Mesenchymal stem cell (in vitro differentiated cells and primary cell): ENCODE data around the gene TCF12.

ENCODE experiments used
- DNase-seq: peaks from one replicate; pipeline ENCODE4 v3.0.0-alpha.2; 2013
- H2AFZ ChIP-seq: one replicate; pipeline ENCODE4 v1.6.1; 2013; ENCODE audit warnings: low read depth, mild to moderate bottlenecking, control low read depth, inconsistent platforms, low read length, moderate library complexity
- H2AK5ac ChIP-seq: 2 replicates; pipeline ENCODE4 v1.6.1; 2013; ENCODE audit warnings: low read length, moderate library complexity, mild to moderate bottlenecking, inconsistent platforms; ENCODE audit not compliant: severe bottlenecking
- H2BK120ac ChIP-seq: one replicate; pipeline ENCODE4 v1.6.1; 2013; ENCODE audit warnings: low read depth, mild to moderate bottlenecking, inconsistent platforms, low read length, moderate library complexity
- H2BK12ac ChIP-seq, 2 experiments: one replicate each; pipeline ENCODE4 v1.6.1; 2013; ENCODE audit warnings: inconsistent platforms in 2 of 2, low read length in 2 of 2, mild to moderate bottlenecking in 2 of 2, moderate library complexity in 2 of 2, control low read depth in 1 of 2
- H2BK15ac ChIP-seq: one replicate; pipeline ENCODE4 v1.6.1; 2013; ENCODE audit warnings: mild to moderate bottlenecking, low read depth, inconsistent platforms; ENCODE audit not compliant: poor library complexity, severe bottlenecking
- H2BK5ac ChIP-seq: 2 replicates; pipeline ENCODE4 v1.6.1; 2013; ENCODE audit warnings: low read depth, mild to moderate bottlenecking, low read length, control low read depth, inconsistent platforms; ENCODE audit not compliant: poor library complexity, severe bottlenecking
- H3K14ac ChIP-seq, 2 experiments: one replicate each; pipeline ENCODE4 v1.6.1; 2013; ENCODE audit warnings: inconsistent platforms in 2 of 2, low read length in 2 of 2, control low read depth in 1 of 2, mild to moderate bottlenecking in 1 of 2, moderate library complexity in 1 of 2
- H3K18ac ChIP-seq, 2 experiments: one replicate each; pipeline ENCODE4 v1.6.1; 2013; ENCODE audit warnings: inconsistent platforms in 2 of 2, low read length in 2 of 2, control low read depth in 1 of 2, low read depth in 1 of 2, mild to moderate bottlenecking in 1 of 2
- H3K23ac ChIP-seq, 2 experiments: one replicate each; pipeline ENCODE4 v1.6.1; 2013; ENCODE audit warnings: inconsistent platforms in 2 of 2, low read length in 2 of 2, mild to moderate bottlenecking in 2 of 2, moderate library complexity in 2 of 2, control low read depth in 1 of 2
- H3K27ac ChIP-seq: 2 replicates; pipeline ENCODE4 v1.5.1; 2013; ENCODE audit warnings: mild to moderate bottlenecking, moderate library complexity, low read length, control low read depth, inconsistent platforms; ENCODE audit not compliant: poor library complexity, severe bottlenecking
- H3K27me3 ChIP-seq, 2 experiments: 2 replicates each; pipeline versions ENCODE4 v1.6.1 to v1.7.0; 2013; ENCODE audit warnings: low read length in 2 of 2, mild to moderate bottlenecking in 2 of 2, moderate library complexity in 2 of 2, control low read depth in 1 of 2, inconsistent platforms in 1 of 2; ENCODE audit not compliant: control insufficient read depth in 1 of 2, insufficient read depth in 1 of 2
- H3K36me3 ChIP-seq, 2 experiments: 2 replicates each; pipeline versions ENCODE4 v1.6.1 to v1.7.0; 2013; ENCODE audit warnings: low read length in 2 of 2, control low read depth in 1 of 2, inconsistent platforms in 1 of 2, low read depth in 1 of 2, mild to moderate bottlenecking in 1 of 2; ENCODE audit not compliant: insufficient read depth in 2 of 2, control insufficient read depth in 1 of 2
- H3K4ac ChIP-seq, 2 experiments: one replicate each; pipeline ENCODE4 v1.6.1; 2013; ENCODE audit warnings: inconsistent platforms in 2 of 2, low read length in 2 of 2, mild to moderate bottlenecking in 2 of 2, moderate library complexity in 2 of 2, control low read depth in 1 of 2, low read depth in 1 of 2
- H3K4me1 ChIP-seq: 2 replicates; pipeline ENCODE4 v1.6.1; 2013; ENCODE audit warnings: low read depth, low read length, control low read depth; ENCODE audit not compliant: control insufficient read depth, insufficient read depth
- H3K4me2 ChIP-seq: 2 replicates; pipeline ENCODE4 v1.6.1; 2013; ENCODE audit warnings: low read length, mild to moderate bottlenecking, inconsistent platforms; ENCODE audit not compliant: poor library complexity, severe bottlenecking
- H3K4me3 ChIP-seq, 2 experiments: 2 replicates each; pipeline versions ENCODE4 v1.5.1 to v1.7.0; 2013; ENCODE audit warnings: low read length in 2 of 2, mild to moderate bottlenecking in 2 of 2, control low read depth in 1 of 2, low read depth in 1 of 2; ENCODE audit not compliant: insufficient read depth in 1 of 2
- H3K79me1 ChIP-seq: replicated peaks from 2 replicates; pipeline ENCODE4 v1.6.1; 2013; ENCODE audit warnings: mild to moderate bottlenecking, control low read depth, low read length, inconsistent platforms; ENCODE audit not compliant: poor library complexity, severe bottlenecking
- H3K9ac ChIP-seq: 2 replicates; pipeline ENCODE4 v1.7.0; 2013; ENCODE audit warnings: mild to moderate bottlenecking, low read length, moderate library complexity
- H3K9me3 ChIP-seq: 2 replicates; pipeline ENCODE4 v1.7.0; 2013; ENCODE audit warnings: mild to moderate bottlenecking, low read length; ENCODE audit not compliant: control insufficient read depth
- H4K8ac ChIP-seq: one replicate; pipeline ENCODE4 v1.6.1; 2013; ENCODE audit warnings: inconsistent platforms, mild to moderate bottlenecking, low read length, moderate library complexity
- H4K91ac ChIP-seq: one replicate; pipeline ENCODE4 v1.6.1; 2013; ENCODE audit warnings: mild to moderate bottlenecking, low read length, inconsistent platforms
- WGBS: methylation state at CpG from one replicate; pipeline ENCODE4 v1.1.7; 2013; ENCODE audit warnings: mixed read lengths; 5-methylcytosine and 5-hydroxymethylcytosine counted together

The TCF12 gene

GRCh38 chr15:56886932-56887781 lies 31.3 kb upstream of the TCF12 start:
- Histone ChIP-seq H4K91ac (peak overlapping the region; percentile 85), H3K9me3 (no peaks in the 10 kb centered on the region), H3K79me1 (peaks cover 2% of the 10 kb centered on the region), H3K9ac (peak overlapping the region; percentile 98), H3K14ac (no peak overlapping the region), H3K4me3 (peak overlapping the region; percentile 55 to 85), H3K18ac (peak overlapping the region; percentile 88 to 90), H2BK15ac (peak overlapping the region; percentile 77), H2BK5ac (peak overlapping the region; percentile 68), H3K36me3 (peaks cover 0 to 5% of the 10 kb centered on the region in 2 experiments), H2AK5ac (no peak overlapping the region), H2BK120ac (no peak overlapping the region), H3K23ac (no peak overlapping the region), H2BK12ac (no peak overlapping the region), H3K4me2 (peak overlapping the region; percentile 75), H3K27me3 (no peaks in the 10 kb centered on the region), H3K4ac (peak overlapping the region; percentile 20 to 73), H4K8ac (peak overlapping the region; percentile 93), H3K4me1 (no peaks in the 10 kb centered on the region), H3K27ac (peak overlapping the region; percentile 91), H2AFZ (peak overlapping the region; percentile 86)
- WGBS = under 1% methylated on average over 68 of the region's 78 CpGs
- DNase-seq = peak; percentile 97

GRCh38 chr15:56887782-56888438 lies 30.5 kb upstream of the TCF12 start:
- H2BK15ac ChIP-seq = no peak overlapping the region
- no peak overlapping the region for H3K14ac ChIP-seq
- H3K9me3 ChIP-seq = no peaks in the 10 kb centered on the region
- no peak for DNase-seq
- no peak overlapping the region for H4K91ac ChIP-seq
- H3K27me3 ChIP-seq = no peaks in the 10 kb centered on the region
- peak overlapping the region; percentile 55 to 85 for H3K4me3 ChIP-seq
- no peaks in the 10 kb centered on the region for H3K4me1 ChIP-seq
- H3K27ac ChIP-seq = peak overlapping the region; percentile 91
- H2BK120ac ChIP-seq = no peak overlapping the region
- peak overlapping the region; percentile 68 for H2BK5ac ChIP-seq
- peak overlapping the region; percentile 75 for H3K4me2 ChIP-seq
- H2AK5ac ChIP-seq = no peak overlapping the region
- H2BK12ac ChIP-seq = no peak overlapping the region
- H3K9ac ChIP-seq = peak overlapping the region; percentile 98
- H3K23ac ChIP-seq = no peak overlapping the region
- H3K36me3 ChIP-seq = peaks cover 0 to 5% of the 10 kb centered on the region in 2 experiments
- H4K8ac ChIP-seq = peak overlapping the region; percentile 93
- peaks cover 2% of the 10 kb centered on the region for H3K79me1 ChIP-seq
- WGBS = 74% methylated on average over 3 of the region's 5 CpGs
- peak overlapping the region; percentile 88 to 90 for H3K18ac ChIP-seq
- peak overlapping the region; percentile 20 to 73 for H3K4ac ChIP-seq
- peak overlapping the region; percentile 86 for H2AFZ ChIP-seq

GRCh38 chr15:56890038-56890437 lies 28.4 kb upstream of the TCF12 start:
- Histone ChIP-seq H4K91ac (no peak overlapping the region), H3K4ac (no peak overlapping the region), H2AFZ (no peak overlapping the region), H2AK5ac (no peak overlapping the region), H3K27me3 (no peaks in the 10 kb centered on the region), H3K18ac (no peak overlapping the region), H2BK15ac (no peak overlapping the region), H2BK120ac (no peak overlapping the region), H3K4me1 (no peaks in the 10 kb centered on the region), H3K79me1 (peaks cover 2% of the 10 kb centered on the region), H3K36me3 (peaks cover 0 to 5% of the 10 kb centered on the region in 2 experiments), H3K14ac (no peak overlapping the region), H3K9ac (no peak overlapping the region), H2BK5ac (no peak overlapping the region), H2BK12ac (no peak overlapping the region), H4K8ac (no peak overlapping the region), H3K23ac (no peak overlapping the region), H3K4me3 (no peak overlapping the region), H3K9me3 (no peaks in the 10 kb centered on the region), H3K4me2 (no peak overlapping the region), H3K27ac (no peak overlapping the region)
- no peak for DNase-seq
- 95% methylated on average over 2 of the region's 2 CpGs for WGBS

- no peak overlapping the region for H3K4me2 ChIP-seq
- no peak overlapping the region for H3K18ac ChIP-seq
- H2BK12ac ChIP-seq = no peak overlapping the region
- H3K27me3 ChIP-seq = no peaks in the 10 kb centered on the region
- H2AFZ ChIP-seq = no peak overlapping the region
- no peak overlapping the region for H3K14ac ChIP-seq
- H3K27ac ChIP-seq = no peak overlapping the region
- H3K4me1 ChIP-seq = no peaks in the 10 kb centered on the region
- peaks cover 2% of the 10 kb centered on the region for H3K79me1 ChIP-seq
- H3K4ac ChIP-seq = no peak overlapping the region
- H3K9me3 ChIP-seq = no peaks in the 10 kb centered on the region
- no peak overlapping the region for H2BK120ac ChIP-seq
- no peak overlapping the region for H2AK5ac ChIP-seq
- H3K9ac ChIP-seq = no peak overlapping the region
- H3K4me3 ChIP-seq = no peak overlapping the region
- no peak overlapping the region for H2BK5ac ChIP-seq
- H3K36me3 ChIP-seq = peaks cover 0 to 5% of the 10 kb centered on the region in 2 experiments
- no peak overlapping the region for H3K23ac ChIP-seq
- H4K8ac ChIP-seq = no peak overlapping the region
- no peak overlapping the region for H2BK15ac ChIP-seq
- DNase-seq = no peak
- H4K91ac ChIP-seq = no peak overlapping the region
These were observed 26.5 kb upstream of the TCF12 start for GRCh38 chr15:56891852-56892440.
